GM12891 (cell line): ENCODE data around the gene WFDC5.

ENCODE experiments used
- PAX5 ChIP-seq: IDR thresholded peaks from 2 replicates; pipeline ENCODE4 v1.6.1; 2011; ENCODE audit warnings: low read length, moderate library complexity, mild to moderate bottlenecking; ENCODE audit not compliant: insufficient read depth, severe bottlenecking
- POLR2A ChIP-seq: IDR thresholded peaks from 2 replicates; pipeline ENCODE4 v1.6.1; 2011; ENCODE audit warnings: low read depth, low read length, control low read depth
- POLR2AphosphoS5 ChIP-seq: IDR thresholded peaks from 2 replicates; pipeline ENCODE4 v1.6.1; 2011; ENCODE audit warnings: low read depth, low read length, control low read depth
- SPI1 ChIP-seq: IDR thresholded peaks from 2 replicates; pipeline ENCODE4 v1.6.1; 2011; ENCODE audit warnings: low read depth, low read length, control low read depth
- TAF1 ChIP-seq: IDR thresholded peaks from 2 replicates; pipeline ENCODE4 v1.6.1; 2011; ENCODE audit warnings: low read depth, low read length, control low read depth

- TF ChIP-seq SPI1 (no peak), POLR2A (no peak), POLR2AphosphoS5 (no peak), TAF1 (no peak), PAX5 (no peak)
Observed at GRCh38 chr20:45163083-45163803, 48.3 kb upstream of the WFDC5 start.
